Measurements from ENCODE around the gene ZHX3. TPM values are rescaled to one million over a fixed set of nuclear protein-coding genes. Genes with fewer than 3 reads are reported as not detected.

Gene ZHX3
- total and polyA plus RNA-seq, 9 of the 15 experiments (the other 6 are each of a cell fraction or from before 2014, with no cell fraction given) = 0.80 to 14.6 (median 4.9) TPM

DNA sequence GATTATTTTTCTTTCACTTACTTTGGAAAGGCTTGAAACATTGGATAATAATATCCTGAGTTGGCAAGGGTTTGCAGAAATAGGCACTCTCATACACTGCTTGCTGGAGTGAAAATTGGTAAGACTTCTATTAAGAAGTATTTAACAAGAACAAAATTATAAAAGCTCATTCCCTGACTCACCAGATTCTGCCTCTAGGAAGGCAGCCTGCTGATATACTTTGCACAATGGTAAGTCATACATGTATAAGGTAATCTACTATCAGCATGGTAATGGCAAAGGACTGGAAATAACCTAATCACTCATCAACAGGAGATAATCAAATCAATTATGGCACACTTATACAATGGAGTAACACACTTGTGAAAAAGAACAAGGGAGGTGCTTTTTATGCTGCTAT lies 94.4 kb downstream of the ZHX3 start (continued):
- TF ChIP-seq ZNF639 (CRISPR knock-in tag; conservative IDR thresholded peaks at IDR 0.05 in 1 of 2, IDR thresholded peaks at IDR 0.05 in 1 of 2) (no peak), FOSL1 (tag; conservative IDR thresholded peaks at IDR 0.05) (no peak), PCBP1 (IDR thresholded peaks at IDR 0.05; ENCODE audit: low read depth, low read length, poor library complexity, severe bottlenecking) (no peak), ARID1B (IDR thresholded peaks at IDR 0.05) (no peak), EP400 (IDR thresholded peaks at IDR 0.05) (no peak), KAT2B (IDR thresholded peaks at IDR 0.05; ENCODE audit: low read depth, low read length) (no peak), SMAD3 (CRISPR knock-in tag; conservative IDR thresholded peaks at IDR 0.05) (no peak), TAL1 (IDR thresholded peaks at IDR 0.05) (no peak), ZBTB17 (CRISPR knock-in tag; IDR thresholded peaks at IDR 0.05) (no peak), HOMEZ (CRISPR knock-in tag; IDR thresholded peaks at IDR 0.05) (no peak)
- TF ChIP-seq, protein P1, sequence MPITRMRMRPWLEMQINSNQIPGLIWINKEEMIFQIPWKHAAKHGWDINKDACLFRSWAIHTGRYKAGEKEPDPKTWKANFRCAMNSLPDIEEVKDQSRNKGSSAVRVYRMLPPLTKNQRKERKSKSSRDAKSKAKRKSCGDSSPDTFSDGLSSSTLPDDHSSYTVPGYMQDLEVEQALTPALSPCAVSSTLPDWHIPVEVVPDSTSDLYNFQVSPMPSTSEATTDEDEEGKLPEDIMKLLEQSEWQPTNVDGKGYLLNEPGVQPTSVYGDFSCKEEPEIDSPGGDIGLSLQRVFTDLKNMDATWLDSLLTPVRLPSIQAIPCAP (CRISPR knock-in tag; IDR thresholded peaks at IDR 0.05; ENCODE audit: borderline replicate concordance) = no peak
